ENCODE measurements around the gene IER2. TPM values are rescaled to one million over a fixed set of nuclear protein-coding genes. Genes with fewer than 3 reads are reported as not detected.

Gene IER2
- total and polyA plus RNA-seq, 9 of the 15 experiments (the other 6 are each of a cell fraction or from before 2014, with no cell fraction given): 4.5 to 205 (median 23.7) TPM

DNA sequence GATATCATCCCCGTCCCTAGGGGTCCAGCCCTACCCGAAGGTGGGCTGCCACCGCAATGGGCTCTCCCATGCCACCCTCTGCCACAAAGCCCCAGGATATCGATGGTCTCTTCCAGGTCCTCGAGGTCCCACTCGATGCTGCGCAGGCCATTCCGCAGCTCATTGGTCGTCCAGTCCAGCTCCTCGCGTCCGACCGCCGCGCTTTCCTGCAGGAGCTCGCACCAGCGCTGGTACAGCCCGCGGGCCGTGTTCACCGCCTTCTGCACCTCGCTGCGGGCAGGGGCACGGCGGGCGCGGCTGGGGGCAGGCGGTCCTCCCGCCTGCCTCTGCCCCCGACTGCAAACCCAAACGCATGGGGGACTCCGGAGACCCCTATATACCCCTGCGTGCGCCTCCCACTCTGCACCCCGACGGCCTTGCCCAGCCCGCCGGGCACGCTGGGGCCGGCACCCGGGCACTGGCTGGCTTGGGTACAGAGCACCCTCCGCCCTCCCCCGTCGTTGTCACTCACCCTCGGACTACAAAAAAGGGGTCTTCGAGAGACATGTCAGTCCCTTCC lies 504 bp upstream of the IER2 start (continued):
- TF ChIP-seq MGA (IDR thresholded peaks at IDR 0.05) (peak; percentile 48; the same call in 1 of the 2 replicates), PML (IDR thresholded peaks at IDR 0.05; ENCODE audit: low read length) (0 out of 2 replicates have a peak, but pooled peaks have one; percentile 1), NR2F6 (CRISPR knock-in tag; IDR thresholded peaks at IDR 0.05) (no peak), MED1 (CRISPR knock-in tag; IDR thresholded peaks at IDR 0.05; ENCODE audit: borderline replicate concordance) (0 out of 2 replicates have a peak, but pooled peaks have one; percentile 72)
- TF ChIP-seq, protein P1, sequence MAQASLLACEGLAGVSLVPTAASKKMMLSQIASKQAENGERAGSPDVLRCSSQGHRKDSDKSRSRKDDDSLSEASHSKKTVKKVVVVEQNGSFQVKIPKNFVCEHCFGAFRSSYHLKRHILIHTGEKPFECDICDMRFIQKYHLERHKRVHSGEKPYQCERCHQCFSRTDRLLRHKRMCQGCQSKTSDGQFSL (CRISPR knock-in tag; IDR thresholded peaks at IDR 0.05): 0 out of 2 replicates have a peak, but pooled peaks have one; percentile 20
- TF ChIP-seq, protein P1 (tag; IDR thresholded peaks at IDR 0.05): no peak
